Measurements from ENCODE around the gene RAMP2.
"Not testable (repeated sequence)": the region's sequence is repeated elsewhere in the genome, so short reads cannot be mapped to it uniquely, and the experiment has no call there.

RAMP2 gene, protein sequence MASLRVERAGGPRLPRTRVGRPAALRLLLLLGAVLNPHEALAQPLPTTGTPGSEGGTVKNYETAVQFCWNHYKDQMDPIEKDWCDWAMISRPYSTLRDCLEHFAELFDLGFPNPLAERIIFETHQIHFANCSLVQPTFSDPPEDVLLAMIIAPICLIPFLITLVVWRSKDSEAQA

DNA sequence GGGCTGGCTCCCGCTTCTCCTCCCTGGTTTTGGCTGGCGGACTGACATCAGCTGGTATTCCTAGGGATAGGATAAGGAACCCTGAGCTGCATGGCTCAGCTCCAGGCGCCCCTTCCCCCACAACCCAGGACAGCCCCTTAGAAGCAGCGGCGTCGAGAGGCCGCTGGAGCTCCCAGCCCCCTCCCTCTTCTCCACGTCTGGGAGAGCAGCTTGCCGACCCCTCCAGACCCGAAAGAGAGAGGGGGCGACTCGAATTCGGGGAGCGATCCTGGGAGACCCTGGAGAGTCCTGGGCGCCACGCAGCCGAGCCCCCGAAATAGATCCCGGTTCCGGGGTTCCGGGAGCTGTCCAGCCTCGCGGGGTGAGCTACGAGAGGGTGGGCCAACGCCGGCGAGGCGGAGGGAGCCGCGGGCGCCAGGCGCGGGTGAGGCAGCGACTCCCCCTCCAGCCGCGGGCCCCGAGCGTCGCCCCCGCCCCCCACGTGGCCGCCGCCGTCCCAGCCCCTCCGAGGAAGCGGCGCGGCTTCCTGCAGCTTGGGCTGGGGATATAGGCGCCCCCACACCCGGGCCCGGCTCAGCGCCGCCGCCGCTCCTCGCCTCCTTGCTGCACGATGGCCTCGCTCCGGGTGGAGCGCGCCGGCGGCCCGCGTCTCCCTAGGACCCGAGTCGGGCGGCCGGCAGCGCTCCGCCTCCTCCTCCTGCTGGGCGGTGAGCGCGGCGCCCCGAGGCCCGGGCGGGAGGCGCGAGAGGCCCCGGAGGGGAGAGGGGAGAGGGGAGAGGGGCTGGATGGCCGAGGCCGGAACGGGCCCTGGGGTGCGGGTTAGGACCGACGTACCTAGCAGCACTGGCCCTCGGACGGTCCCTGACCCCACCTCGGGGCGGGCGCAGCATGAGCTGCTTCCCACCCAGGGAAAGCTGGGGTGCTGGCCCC, at the start of gene RAMP2:
Gene RAMP2 (plus strand): TSS at position 576 of the 930 bp plus-strand sequence. CDS start 35 bp downstream, at position 611.
- peak; percentile 4 for DNase-seq

DNA sequence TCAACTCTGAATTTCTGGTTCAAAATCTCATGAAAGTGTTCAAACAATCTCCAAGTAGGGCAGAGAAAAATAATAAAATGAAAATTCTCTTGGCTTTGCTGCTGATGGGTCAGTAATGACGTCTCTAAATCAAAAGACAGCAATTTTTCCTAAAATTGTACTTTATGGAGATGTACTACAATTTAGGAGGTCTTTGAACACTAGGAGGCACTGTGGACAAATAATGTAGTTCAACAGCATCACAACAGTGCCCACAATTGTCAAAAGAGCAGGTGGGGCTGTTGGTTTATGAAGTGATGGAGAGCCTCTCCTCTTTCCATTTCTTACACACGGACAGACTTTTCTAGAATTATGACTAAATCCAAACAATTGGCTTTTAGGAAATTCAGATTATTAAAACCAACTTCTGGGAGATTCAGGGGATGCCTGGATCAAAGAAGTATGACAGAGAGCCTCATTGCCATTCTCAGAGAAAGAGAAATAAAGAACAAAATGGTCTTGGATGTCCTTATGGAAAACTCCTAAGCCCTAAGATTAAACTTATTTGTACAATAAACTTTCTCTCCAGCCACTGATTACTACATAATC, 39.9 kb upstream of the RAMP2 start:
- DNase-seq, result peak; percentile 76

DNA sequence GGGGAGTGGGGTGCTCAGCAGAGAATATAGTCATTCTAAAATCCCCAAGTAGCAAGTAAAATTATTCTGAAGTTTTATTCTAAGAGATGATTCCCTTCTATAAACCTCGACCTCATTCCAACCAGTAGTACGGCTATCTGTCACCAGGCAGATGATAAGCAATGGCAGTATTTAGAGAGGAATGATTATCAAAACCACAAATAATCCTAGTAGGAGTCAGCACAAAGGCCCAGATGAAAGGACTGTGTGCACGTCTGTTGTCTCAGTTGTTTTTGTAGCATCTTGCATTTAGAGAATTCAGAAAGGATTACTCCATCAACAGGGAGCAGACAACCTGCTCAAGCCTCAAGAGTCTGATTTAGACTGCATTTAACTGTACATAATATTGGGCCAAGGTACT, 37.4 kb upstream of the RAMP2 start:
- DNase-seq, result no peak

DNA sequence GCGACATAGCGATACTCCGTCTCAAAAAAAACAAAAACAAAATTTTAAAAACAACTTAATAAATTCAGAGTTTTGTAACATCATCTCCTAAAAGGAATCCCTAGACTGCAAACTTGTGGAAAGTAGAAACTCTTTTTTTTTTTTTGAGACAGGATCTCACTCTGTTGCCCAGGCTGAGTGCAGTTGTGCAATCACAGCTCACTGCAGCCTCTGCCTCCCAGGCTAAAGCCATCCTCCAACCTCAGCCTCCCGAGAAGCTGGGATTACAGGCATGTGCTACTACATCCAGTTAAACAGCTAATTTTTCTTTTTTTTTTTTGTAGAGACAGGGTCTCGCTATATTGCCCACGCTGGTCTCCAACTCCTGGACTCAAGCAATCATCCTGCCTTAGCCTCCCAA, 35.9 kb upstream of the RAMP2 start:
- no peak for DNase-seq

DNA sequence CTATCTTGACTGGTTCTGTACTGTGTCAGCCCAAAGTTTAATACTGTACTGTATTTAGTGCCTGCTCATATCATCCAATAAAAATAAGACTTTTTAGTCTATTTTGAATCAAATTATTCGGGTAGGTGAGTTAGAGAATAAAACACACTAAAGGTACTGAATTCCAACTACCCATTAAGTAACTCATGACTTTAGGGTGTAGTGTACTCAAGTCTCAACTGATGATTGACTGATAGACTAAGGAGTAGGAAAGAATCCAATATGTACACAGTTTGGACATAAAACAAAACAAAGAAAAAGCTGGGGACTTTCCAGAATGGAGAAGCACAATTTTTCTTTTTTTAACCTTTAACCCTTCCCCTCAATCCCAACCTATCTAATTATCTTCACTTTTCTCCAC, 20.3 kb upstream of the RAMP2 start:
- DNase-seq, result no peak

DNA sequence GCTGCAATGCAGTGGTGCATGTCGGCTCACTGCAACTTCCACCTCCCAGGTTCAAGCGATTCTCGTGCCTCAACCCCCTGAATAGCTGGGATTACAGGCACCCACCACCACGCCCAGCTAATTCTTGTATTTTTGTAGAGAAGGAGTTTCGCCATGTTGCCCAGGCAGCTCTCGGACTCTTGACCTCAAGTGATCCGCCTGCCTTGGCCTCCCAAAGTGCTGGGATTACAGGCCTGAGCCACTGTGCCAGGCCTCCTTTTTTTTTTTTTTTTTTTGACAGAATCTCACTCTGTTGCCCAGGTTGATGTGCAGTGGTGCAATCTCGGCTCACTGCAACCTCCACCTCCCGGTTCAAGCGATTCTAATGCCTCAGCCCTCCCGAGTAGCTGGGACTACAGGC, 18.1 kb upstream of the RAMP2 start:
- DNase-seq, result not testable (repeated sequence)

DNA sequence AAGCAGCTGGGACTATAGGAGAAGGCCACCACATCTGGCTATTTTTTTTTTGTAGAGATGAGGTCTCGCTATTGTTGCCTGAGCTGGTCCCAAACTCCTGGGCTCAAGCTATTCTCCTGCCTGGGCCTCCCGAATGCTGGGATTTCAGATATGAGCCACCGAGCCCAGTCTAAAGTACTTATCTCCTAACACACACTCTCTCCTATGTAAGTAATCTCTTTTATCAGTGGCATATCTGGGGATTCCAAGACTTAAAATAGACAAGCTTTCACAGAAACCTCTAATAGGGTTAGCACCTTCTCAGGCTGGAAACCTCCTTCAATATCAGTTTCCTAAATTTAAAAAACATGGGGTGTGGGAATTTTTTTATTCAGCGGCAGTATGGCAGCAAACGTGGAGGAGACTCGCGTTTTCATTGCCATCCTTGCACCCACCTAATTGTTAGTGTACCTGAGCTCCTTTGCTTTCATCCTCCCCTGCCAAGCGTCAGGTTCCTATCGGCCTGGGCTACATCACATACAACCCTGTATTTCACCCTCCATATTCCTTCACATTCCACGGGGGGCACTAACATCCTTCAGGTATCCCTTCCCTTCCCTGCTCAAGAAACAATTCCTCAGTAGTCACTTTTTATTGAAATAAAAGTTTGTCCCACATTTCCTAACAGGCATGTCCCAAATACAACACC, 17.3 kb upstream of the RAMP2 start:
- no peak for DNase-seq

DNA sequence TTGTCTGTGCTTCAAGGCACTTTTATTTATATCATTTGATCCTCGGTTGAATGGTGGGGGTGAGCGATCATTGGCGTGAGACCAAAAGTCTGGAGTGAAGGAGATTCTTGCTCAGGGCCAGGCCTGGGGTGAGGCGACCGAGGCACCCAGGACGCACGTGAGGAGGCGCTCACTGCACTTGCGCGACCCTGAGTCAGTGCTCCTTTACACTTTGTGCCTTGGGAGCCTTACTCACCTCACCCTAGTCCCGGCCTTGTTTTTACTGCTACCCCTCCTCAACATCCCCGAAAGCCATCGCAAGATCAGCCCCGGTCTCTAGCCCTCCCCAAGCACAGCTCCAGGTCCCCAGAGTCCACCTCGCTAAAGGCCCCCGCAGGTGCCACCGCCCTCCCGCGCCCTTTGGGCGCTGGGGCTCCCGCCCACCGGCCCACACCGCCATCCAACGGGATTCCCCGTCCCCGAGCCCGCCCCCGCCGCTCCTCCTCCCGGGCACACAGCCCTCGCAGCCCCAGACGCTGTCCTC, 16.7 kb upstream of the RAMP2 start:
- no peak for DNase-seq

DNA sequence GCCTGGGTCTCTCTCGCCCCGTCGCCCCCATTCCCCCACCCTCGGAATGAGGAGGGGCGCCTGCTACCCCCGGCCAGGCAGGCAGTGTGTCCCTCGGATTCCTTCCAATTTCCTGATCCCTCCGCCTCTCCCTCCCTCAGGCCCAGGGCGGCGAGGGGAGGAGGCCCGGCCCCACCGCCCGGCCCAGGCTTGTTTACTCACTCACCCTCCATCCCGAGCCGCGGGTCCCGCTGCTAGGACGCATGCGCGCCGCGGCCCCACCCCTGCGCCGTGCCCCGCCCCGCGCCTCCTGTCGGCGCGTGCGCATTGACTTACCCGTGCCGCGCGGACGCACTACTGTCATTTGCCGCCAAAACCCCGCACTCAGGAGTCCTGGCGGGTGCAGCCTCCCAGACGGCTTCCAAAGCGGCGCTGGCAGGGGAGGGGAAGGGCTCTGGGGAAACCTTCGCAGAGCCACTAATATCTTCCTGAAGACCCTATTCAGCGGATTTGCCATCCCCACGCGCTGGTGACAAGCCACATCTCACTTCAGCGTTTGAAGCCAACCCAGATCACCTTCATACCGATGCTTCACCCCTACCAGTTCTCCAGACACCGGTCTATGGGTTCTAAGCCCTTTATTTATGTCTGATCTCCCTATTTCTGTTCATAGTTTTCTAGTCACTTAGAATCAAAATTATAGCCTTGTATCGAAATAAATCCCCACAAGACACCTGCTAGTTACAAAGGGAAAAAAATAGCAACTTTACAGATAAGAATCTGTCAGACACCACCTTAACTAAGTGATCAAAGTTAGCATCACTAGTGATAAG, 16.0 kb upstream of the RAMP2 start, which contains the start of gene EZH1:
Gene EZH1 (minus strand): TSS at position 235 of the 812 bp plus-strand sequence. CDS start 16,099 bp downstream, outside the sequence.
- peak; percentile 93 for DNase-seq

DNA sequence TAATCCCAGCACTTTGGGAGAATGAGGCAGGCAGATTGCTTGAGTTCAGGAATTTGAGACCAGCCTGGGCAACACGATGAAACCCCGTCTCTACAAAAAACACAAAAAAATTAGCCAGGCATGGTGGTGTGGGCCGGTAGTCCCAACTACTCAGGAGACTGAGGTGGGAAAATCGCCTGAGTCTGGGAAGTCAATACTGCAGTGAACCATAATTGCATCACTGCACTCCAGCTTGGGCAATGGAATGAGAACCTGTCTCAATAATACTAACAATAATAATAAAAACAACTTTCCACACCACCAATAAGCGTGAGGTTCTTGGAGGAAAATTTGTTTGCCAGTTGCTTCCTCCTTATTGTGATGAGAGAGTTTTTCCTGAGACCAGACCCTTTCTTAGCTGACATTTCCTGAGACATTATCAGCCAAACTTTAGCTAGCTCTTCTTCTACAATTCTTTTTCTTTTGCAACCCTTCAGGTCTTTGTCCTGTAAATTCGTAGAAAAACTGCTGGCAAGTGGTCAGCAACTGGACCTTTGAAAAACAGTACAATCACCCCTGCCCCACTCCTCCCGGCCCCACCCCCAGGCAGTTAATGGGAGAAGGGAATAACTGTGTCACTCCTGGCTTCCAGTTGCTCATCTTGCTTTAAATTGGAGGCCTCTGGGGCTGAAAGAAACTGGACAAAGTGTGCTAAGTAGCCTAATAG, 12.7 kb upstream of the RAMP2 start:
- no peak for DNase-seq

DNA sequence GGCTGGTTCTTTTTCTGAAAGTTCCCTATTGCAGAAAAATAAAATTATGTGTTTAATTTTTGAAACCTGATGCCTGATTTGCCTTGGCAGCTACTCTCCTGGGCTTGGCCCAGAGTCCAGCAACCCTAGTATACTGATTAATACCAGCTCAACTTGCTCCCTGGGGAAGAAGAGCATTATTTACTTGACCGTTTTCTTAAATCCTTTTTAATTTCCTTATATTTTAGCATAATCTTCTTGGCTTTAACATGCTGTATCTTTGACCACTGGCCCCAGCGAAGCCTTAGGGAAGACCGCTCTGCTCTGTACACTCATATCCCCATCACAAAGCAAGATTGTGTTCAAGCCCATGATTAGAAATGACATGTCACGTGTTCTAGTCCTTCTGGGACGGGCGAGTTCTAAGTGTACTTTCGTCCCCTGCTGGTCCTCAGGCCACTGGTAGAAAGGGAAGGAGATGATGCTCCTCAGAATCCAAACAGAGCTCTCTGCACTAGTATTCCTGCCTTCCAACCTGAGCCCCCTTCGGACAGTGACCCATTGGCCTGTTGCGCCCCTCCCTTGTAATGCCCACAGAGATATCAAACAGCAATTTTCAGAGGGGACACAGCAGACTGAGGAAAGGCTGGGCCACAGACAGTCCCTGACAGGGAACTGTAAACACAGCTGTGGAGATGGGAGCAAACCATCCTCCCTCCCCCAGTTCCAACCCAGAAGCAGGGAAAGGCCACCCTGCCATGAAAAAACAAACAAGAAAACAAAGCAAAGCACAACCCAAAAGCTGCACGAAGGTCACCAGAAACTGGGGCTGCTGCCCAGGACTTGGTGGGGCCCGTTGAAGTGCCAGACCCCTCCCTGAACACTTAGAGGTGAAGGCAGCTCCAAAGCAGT, 11.9 kb upstream of the RAMP2 start:
- no peak for DNase-seq

DNA sequence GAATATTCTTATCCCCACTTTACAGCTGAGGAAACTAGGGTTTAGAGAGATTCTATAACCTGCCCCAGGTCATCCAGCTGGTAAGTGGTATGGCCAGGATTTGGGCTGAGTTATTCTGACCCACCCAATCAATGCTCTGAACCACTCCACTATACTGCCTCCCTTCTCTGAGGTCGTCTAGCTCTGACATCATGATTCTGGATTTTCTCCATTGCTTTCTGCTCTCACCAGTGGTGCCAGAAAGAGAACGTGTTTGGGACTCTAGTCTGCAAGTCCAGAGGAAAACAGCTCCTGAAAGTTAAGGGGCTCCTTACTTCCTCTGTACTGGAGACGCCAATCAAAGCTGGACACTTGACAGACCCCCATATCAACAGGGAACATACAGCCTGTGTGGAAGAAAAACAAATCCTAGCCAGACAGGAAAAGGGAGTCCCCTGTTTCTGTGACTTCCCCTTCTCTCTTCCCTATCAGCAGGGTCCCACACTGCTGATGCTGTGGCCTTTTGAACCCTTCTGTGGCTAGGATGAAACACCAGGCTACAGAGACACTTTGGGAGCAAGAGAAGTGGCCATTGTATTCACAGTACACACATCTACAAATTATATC, 10.2 kb upstream of the RAMP2 start:
- no peak for DNase-seq

DNA sequence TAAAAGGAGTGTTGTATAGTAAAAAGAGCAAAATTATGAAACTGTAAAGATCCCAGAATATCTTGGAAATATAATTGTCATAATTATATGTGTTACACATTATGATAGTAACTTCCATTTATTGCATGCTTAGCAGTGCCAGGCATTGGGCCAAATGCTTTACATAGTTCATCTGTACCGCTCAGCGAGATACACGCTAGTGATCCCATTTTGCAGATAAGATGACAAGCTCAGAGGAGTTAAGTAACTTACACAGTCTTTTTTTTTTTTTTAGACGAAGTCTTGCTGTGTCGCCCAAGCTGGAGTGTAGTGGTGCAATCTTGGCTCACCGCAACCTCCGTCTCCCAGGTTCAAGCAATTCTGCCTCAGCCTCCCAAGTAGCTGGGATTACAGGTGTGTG, 9.4 kb upstream of the RAMP2 start:
- DNase-seq, result no peak

DNA sequence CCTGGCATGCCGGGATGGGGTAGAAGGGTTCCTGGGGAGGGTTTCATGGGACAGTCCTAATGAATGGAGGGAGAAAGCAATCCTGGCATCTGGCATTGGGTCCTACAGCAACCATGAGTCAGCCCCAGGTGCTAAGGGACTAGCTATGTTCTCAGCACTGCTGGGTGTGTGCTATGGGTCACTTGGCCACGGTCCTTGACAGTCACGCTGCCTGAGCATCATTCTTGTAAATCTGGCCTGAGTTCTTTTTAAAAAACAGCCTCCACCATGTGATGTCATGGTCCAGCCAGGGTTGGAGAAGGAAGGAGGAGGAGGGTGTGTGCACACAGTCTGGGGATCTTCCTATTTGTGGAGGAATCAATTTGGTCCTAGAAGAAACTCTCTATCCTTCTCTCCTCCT, 6.2 kb upstream of the RAMP2 start:
- DNase-seq, result no peak

DNA sequence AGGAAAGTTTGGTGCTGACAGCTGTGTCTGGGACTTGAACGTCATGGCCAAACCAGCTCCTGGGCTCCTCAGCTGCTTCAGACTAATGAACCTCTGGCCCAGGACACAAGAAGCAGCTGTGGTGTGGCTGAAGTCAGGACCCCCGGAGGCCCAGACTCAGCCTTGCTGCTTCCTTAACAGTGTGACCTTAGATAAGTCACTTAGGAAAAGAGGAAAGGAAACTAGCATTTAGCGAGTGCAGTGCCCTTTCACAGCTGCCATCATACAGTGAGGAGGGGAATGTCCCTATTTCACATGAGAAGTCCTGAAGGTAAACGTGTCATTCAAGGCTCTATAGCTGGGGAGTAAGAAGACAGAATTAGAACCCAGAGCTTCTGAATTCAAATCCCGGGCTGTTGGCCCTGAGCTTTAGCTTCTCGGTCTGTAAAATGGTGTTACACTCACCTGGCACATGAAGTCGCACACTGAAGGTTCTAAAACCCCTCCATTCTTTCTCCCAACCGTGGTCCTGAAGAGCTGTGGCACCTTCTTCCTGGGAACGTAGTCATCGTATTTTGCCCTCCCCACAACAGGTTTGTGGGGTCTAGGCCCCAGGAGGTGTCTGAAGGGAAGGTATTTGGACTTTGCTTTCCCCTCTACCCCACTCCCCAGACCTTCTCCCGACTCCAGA, 910 bp upstream of the RAMP2 start:
- DNase-seq, result no peak

DNA sequence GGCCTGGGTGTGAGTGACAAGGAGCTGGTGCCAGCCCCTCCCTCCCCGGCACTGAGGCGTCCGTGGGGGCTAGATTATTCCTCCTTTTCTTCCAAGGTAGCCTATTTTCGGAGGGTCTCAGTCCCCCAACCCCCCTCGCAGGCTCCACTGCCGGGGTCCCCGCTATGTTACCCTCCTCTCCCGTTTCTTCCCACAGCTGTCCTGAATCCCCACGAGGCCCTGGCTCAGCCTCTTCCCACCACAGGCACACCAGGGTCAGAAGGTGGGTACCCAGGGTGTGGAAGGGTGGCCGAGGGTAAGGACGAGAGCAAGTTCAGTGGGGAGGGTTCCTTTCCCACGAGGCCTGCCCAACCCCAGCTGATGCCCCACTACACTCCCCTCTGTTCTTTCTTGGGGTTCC, 611 bp downstream of the RAMP2 start:
- DNase-seq, result no peak

DNA sequence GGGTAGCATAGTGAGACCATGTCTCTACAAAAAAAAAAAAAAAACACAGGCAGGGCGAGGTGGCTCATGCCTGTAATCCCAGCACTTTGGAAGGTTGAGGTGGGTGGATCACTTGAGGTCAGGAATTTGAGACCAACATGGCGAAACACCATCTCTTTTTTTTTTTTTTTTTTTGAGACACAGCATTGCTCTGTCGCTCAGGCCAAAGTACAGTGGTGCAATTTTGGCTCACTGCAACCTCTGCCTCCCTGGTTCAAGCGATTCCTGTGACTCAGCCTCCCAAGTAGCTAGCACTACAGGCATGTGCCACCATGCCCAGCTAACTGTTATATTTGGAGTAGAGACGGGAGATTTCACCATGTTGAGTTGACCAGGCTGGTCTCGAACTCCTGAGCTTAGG, 5.1 kb downstream of the RAMP2 start:
- DNase-seq, result no peak

DNA sequence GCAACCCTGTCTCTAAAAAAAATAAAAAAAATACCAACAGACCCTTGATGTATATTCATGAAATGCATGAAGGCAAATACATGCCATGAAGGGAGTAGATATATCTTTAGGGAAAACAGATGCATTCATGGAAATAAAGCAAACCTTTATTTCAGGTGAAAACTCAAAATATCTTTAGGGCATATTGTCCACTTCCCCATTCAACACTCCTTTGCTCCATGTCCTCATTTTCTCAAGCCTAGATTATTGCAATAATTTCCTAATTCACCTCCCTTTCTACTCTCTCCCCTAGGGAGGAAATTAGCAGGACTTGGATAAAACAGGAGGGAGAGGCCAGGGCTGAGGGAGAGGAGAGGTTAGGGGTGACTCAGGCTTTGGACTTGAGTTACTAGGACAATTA, 6.5 kb downstream of the RAMP2 start:
- no peak for DNase-seq

DNA sequence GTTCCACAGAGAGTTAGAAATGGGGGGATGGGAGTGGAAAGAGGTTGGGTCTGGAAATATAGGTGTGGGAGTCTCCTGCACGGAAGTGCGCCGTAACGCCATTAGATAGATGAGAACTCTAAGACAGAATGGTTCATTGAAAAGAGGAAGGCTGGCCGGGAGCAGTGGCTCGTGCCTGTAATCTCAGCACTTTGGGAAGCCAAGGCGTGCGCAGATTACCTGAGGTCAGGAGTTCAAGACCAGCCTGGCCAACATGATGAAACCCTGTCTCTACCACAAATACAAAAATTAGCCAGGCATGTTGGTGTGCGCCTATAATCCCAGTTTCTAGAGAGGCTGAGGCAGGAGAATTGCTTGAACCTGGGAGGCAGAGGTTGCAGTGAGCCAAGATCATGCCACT, 7.0 kb downstream of the RAMP2 start:
- not testable (repeated sequence) for DNase-seq

Measured in CD4-positive, alpha-beta T cell treated with Interleukin-17A for 1 hour (primary cell).